ENCODE results near the gene FANCF. TPM values are rescaled to one million over a fixed set of nuclear protein-coding genes. Genes with fewer than 3 reads are reported as not detected.

FANCF gene
- total RNA-seq, 4 donors from 2014 or later: 6.6 to 12.7 (median 9.2) TPM

GRCh38 chr11:22583963-22584492 is 41.6 kb downstream of the FANCF start:
- DNase-seq (ENCODE audit: low spot score in 2 of 2): no peak
- 85% methylated on average over 12 of the region's 12 CpGs for WGBS

GRCh38 chr11:22582151-22582410 is 43.5 kb downstream of the FANCF start:
- no peak overlapping the region for H3K27ac ChIP-seq
- H3K36me3 ChIP-seq: no peaks in the 10 kb centered on the region
- no peaks in the 10 kb centered on the region for H3K27me3 ChIP-seq
- H3K9me3 ChIP-seq: no peaks in the 10 kb centered on the region
- TF ChIP-seq POLR2AphosphoS5 (IDR thresholded peaks at IDR 0.05): no peak
- no peak for TF ChIP-seq EP300 (IDR thresholded peaks at IDR 0.05)
- TF ChIP-seq POLR2A (IDR thresholded peaks at IDR 0.05): no peak
- no peak for TF ChIP-seq CTCF (IDR thresholded peaks at IDR 0.05)
- H3K4me3 ChIP-seq: no peak overlapping the region
- DNase-seq (ENCODE audit: low spot score in 2 of 2): no peak
- H3K4me1 ChIP-seq: no peaks in the 10 kb centered on the region

More at GRCh38 chr11:22583963-22584492, 41.6 kb downstream of the FANCF start:
- TF ChIP-seq POLR2AphosphoS5 (IDR thresholded peaks at IDR 0.05) (no peak), CTCF (IDR thresholded peaks at IDR 0.05) (no peak), EP300 (IDR thresholded peaks at IDR 0.05) (no peak), POLR2A (IDR thresholded peaks at IDR 0.05) (no peak)
- Histone ChIP-seq H3K27ac (no peak overlapping the region), H3K4me3 (no peak overlapping the region), H3K36me3 (no peaks in the 10 kb centered on the region), H3K4me1 (no peaks in the 10 kb centered on the region), H3K27me3 (no peaks in the 10 kb centered on the region), H3K9me3 (no peaks in the 10 kb centered on the region)

- DNase-seq (ENCODE audit: low spot score in 2 of 2): no peak
- 60% methylated on average over 3 of the region's 3 CpGs for WGBS
- H3K4me1 ChIP-seq: no peaks in the 10 kb centered on the region
- no peak overlapping the region for H3K4me3 ChIP-seq
- no peak overlapping the region for H3K27ac ChIP-seq
- TF ChIP-seq POLR2AphosphoS5 (IDR thresholded peaks at IDR 0.05) (no peak), POLR2A (IDR thresholded peaks at IDR 0.05) (no peak), CTCF (IDR thresholded peaks at IDR 0.05) (no peak), EP300 (IDR thresholded peaks at IDR 0.05) (no peak)
- H3K36me3 ChIP-seq: no peaks in the 10 kb centered on the region
- H3K9me3 ChIP-seq: no peaks in the 10 kb centered on the region
- no peaks in the 10 kb centered on the region for H3K27me3 ChIP-seq
These were observed 44.1 kb downstream of the FANCF start for GRCh38 chr11:22581354-22582150.

GRCh38 chr11:22577854-22578253 is 47.8 kb downstream of the FANCF start:
- no peak overlapping the region for H3K27ac ChIP-seq
- 37% methylated on average over 2 of the region's 2 CpGs for WGBS
- TF ChIP-seq POLR2AphosphoS5 (IDR thresholded peaks at IDR 0.05): no peak
- TF ChIP-seq EP300 (IDR thresholded peaks at IDR 0.05): no peak
- TF ChIP-seq CTCF (IDR thresholded peaks at IDR 0.05): no peak
- no peak for TF ChIP-seq POLR2A (IDR thresholded peaks at IDR 0.05)

More at GRCh38 chr11:22577854-22578253, 47.8 kb downstream of the FANCF start:
- no peaks in the 10 kb centered on the region for H3K9me3 ChIP-seq
- H3K27me3 ChIP-seq: no peaks in the 10 kb centered on the region
- H3K36me3 ChIP-seq: no peaks in the 10 kb centered on the region
- no peak for DNase-seq (ENCODE audit: low spot score in 2 of 2)
- no peaks in the 10 kb centered on the region for H3K4me1 ChIP-seq
- H3K4me3 ChIP-seq: no peak overlapping the region

Other genes with a start within 250 kb of the FANCF start
- 1 to 10 TPM; 1.2 to 4.4 (median 3.1) TPM for gene GAS2, start 40.8 kb upstream of the FANCF start, total RNA-seq
- gene SVIP, start 204.0 kb upstream of the FANCF start, total RNA-seq: 10 to 100 TPM in 1 of 4 donors, 1 to 10 TPM in 3; 6.8 to 10.0 (median 7.9) TPM
- not detected for gene CCDC179, start 234.7 kb upstream of the FANCF start, total RNA-seq

Data from suprapubic skin (tissue), 4 donors.